ENCODE measurements around the gene SCUBE1. TPM values are rescaled to one million over a fixed set of nuclear protein-coding genes. Genes with fewer than 3 reads are reported as not detected.

SCUBE1 gene
- total and polyA plus RNA-seq, 10 of the 15 experiments (the other 5 are each of a cell fraction or from before 2014, with no cell fraction given), result not detected

DNA sequence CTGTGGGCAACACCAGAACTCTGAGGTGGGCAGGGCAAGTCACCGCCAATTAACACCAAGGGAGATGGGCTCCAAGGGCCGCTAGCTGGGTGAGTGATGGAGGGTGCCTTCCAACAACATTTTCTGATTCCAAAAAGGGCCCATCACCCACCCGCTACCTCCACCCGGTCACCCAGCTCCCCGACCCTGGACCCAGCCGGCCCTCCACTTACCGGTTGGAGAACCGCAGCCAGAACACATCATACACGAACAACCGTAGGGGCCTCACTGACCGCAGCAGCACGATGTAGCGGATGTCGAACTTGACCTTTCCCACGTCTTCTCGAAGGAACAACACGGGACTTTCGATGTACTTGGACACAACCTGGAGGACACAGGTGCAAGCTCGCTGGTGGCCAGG is 171.0 kb downstream of the SCUBE1 start:
- Histone ChIP-seq H2AFZ (ENCODE audit: control insufficient read depth, low read depth, low read length) (no peak overlapping the region), H3K36me3 (ENCODE audit: control insufficient read depth in 2 of 2, insufficient read depth in 2 of 2, low read length in 1 of 2) (peaks cover 2 to 12% of the 10 kb centered on the region in 2 experiments; a peak in 3 of 4 replicates), H3K9me3 (replicated peaks; ENCODE audit: control insufficient read depth, insufficient read depth, low read length) (no peaks in the 10 kb centered on the region), H3K79me2 (ENCODE audit: control insufficient read depth, insufficient read depth, low read length) (no peaks in the 10 kb centered on the region), H3K27ac (ENCODE audit: control insufficient read depth, insufficient read depth) (no peak overlapping the region), H3K27me3 (replicated peaks in 1 of 2; ENCODE audit: control insufficient read depth in 2 of 2, insufficient read depth in 2 of 2, low read length in 1 of 2) (no peaks in the 10 kb centered on the region), H4K20me1 (ENCODE audit: control insufficient read depth, insufficient read depth) (no peaks in the 10 kb centered on the region), H3K4me2 (ENCODE audit: control insufficient read depth, insufficient read depth) (no peak overlapping the region), H3K4me1 (ENCODE audit: control insufficient read depth, insufficient read depth, low read length) (no peaks in the 10 kb centered on the region), H3K4me3 (no peak overlapping the region), H3K9ac (ENCODE audit: control insufficient read depth, insufficient read depth, low read length) (no peak overlapping the region)
- POLR2A ChIA-PET, result interaction anchor here (0.7 kb wide), 1 partner anchor 377 kb away, joined by 3 read pairs; no protein-coding TSS in a partner anchor
- RAD21 ChIA-PET (ENCODE audit: unreplicated experiment), result no interaction called here
- FAIRE-seq, result no peak
- SMC1A ChIA-PET (ENCODE audit: uncharacterized antibody, unreplicated experiment), result no interaction called here
- intact Hi-C loops (cut with micrococcal nuclease; ENCODE audit: unreplicated experiment) (no loop called here), in situ Hi-C loops (cut with MboI) (no loop called here)
- 97% methylated on average over 19 of the region's 19 CpGs for WGBS (ENCODE audit: insufficient coverage, insufficient replicate concordance, low lambda C conversion rate, missing lambda C conversion rate)
- BruUV-seq (replicated peaks), result no TSS peak
- CTCF ChIA-PET, result no interaction called here
- ATAC-seq, result no peak
- DNase-seq (ENCODE audit: low read depth, low spot score), result no peak
- TF ChIP-seq RB1 (IDR thresholded peaks at IDR 0.05; ENCODE audit: borderline replicate concordance) (no peak), CHD2 (IDR thresholded peaks at IDR 0.05; ENCODE audit: borderline replicate concordance, low read depth, low read length) (no peak), SMAD1 (IDR thresholded peaks at IDR 0.05; ENCODE audit: low read depth, partially characterized antibody) (no peak), SMAD5 (IDR thresholded peaks at IDR 0.05; ENCODE audit: low read depth) (no peak), NRF1 (conservative IDR thresholded peaks at IDR 0.05; ENCODE audit: low read depth, low read length) (no peak), CEBPB (IDR thresholded peaks at IDR 0.05; ENCODE audit: borderline replicate concordance in 1 of 2, low read depth in 2 of 2, low read length in 2 of 2) (no peak), JUND (IDR thresholded peaks at IDR 0.05; ENCODE audit: low read depth, low read length) (no peak), MEF2B (IDR thresholded peaks at IDR 0.05; ENCODE audit: partially characterized antibody, poor library complexity, severe bottlenecking) (no peak), ATF7 (IDR thresholded peaks at IDR 0.05; ENCODE audit: low read depth) (no peak), BMI1 (IDR thresholded peaks at IDR 0.05; ENCODE audit: borderline replicate concordance) (no peak), FOXM1 (IDR thresholded peaks at IDR 0.05; ENCODE audit: low read depth, low read length) (no peak)
- TF ChIP-seq, protein P1, sequence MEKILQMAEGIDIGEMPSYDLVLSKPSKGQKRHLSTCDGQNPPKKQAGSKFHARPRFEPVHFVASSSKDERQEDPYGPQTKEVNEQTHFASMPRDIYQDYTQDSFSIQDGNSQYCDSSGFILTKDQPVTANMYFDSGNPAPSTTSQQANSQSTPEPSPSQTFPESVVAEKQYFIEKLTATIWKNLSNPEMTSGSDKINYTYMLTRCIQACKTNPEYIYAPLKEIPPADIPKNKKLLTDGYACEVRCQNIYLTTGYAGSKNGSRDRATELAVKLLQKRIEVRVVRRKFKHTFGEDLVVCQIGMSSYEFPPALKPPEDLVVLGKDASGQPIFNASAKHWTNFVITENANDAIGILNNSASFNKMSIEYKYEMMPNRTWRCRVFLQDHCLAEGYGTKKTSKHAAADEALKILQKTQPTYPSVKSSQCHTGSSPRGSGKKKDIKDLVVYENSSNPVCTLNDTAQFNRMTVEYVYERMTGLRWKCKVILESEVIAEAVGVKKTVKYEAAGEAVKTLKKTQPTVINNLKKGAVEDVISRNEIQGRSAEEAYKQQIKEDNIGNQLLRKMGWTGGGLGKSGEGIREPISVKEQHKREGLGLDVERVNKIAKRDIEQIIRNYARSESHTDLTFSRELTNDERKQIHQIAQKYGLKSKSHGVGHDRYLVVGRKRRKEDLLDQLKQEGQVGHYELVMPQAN (conservative IDR thresholded peaks at IDR 0.05), result no peak
- TF ChIP-seq, protein P2, sequence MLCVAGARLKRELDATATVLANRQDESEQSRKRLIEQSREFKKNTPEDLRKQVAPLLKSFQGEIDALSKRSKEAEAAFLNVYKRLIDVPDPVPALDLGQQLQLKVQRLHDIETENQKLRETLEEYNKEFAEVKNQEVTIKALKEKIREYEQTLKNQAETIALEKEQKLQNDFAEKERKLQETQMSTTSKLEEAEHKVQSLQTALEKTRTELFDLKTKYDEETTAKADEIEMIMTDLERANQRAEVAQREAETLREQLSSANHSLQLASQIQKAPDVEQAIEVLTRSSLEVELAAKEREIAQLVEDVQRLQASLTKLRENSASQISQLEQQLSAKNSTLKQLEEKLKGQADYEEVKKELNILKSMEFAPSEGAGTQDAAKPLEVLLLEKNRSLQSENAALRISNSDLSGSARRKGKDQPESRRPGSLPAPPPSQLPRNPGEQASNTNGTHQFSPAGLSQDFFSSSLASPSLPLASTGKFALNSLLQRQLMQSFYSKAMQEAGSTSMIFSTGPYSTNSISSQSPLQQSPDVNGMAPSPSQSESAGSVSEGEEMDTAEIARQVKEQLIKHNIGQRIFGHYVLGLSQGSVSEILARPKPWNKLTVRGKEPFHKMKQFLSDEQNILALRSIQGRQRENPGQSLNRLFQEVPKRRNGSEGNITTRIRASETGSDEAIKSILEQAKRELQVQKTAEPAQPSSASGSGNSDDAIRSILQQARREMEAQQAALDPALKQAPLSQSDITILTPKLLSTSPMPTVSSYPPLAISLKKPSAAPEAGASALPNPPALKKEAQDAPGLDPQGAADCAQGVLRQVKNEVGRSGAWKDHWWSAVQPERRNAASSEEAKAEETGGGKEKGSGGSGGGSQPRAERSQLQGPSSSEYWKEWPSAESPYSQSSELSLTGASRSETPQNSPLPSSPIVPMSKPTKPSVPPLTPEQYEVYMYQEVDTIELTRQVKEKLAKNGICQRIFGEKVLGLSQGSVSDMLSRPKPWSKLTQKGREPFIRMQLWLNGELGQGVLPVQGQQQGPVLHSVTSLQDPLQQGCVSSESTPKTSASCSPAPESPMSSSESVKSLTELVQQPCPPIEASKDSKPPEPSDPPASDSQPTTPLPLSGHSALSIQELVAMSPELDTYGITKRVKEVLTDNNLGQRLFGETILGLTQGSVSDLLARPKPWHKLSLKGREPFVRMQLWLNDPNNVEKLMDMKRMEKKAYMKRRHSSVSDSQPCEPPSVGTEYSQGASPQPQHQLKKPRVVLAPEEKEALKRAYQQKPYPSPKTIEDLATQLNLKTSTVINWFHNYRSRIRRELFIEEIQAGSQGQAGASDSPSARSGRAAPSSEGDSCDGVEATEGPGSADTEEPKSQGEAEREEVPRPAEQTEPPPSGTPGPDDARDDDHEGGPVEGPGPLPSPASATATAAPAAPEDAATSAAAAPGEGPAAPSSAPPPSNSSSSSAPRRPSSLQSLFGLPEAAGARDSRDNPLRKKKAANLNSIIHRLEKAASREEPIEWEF (IDR thresholded peaks at IDR 0.05; ENCODE audit: insufficient replicate concordance, low read depth, low read length), result no peak
- TF ChIP-seq, protein P3, sequence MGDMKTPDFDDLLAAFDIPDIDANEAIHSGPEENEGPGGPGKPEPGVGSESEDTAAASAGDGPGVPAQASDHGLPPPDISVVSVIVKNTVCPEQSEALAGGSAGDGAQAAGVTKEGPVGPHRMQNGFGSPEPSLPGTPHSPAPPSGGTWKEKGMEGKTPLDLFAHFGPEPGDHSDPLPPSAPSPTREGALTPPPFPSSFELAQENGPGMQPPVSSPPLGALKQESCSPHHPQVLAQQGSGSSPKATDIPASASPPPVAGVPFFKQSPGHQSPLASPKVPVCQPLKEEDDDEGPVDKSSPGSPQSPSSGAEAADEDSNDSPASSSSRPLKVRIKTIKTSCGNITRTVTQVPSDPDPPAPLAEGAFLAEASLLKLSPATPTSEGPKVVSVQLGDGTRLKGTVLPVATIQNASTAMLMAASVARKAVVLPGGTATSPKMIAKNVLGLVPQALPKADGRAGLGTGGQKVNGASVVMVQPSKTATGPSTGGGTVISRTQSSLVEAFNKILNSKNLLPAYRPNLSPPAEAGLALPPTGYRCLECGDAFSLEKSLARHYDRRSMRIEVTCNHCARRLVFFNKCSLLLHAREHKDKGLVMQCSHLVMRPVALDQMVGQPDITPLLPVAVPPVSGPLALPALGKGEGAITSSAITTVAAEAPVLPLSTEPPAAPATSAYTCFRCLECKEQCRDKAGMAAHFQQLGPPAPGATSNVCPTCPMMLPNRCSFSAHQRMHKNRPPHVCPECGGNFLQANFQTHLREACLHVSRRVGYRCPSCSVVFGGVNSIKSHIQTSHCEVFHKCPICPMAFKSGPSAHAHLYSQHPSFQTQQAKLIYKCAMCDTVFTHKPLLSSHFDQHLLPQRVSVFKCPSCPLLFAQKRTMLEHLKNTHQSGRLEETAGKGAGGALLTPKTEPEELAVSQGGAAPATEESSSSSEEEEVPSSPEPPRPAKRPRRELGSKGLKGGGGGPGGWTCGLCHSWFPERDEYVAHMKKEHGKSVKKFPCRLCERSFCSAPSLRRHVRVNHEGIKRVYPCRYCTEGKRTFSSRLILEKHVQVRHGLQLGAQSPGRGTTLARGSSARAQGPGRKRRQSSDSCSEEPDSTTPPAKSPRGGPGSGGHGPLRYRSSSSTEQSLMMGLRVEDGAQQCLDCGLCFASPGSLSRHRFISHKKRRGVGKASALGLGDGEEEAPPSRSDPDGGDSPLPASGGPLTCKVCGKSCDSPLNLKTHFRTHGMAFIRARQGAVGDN (IDR thresholded peaks at IDR 0.05), result no peak

Data from GM12878 (cell line).